Measurements from ENCODE around the gene KLF5.
A peak's percentile ranks its signal among the peaks of the same experiment; 100 is the strongest.
"Not testable (repeated sequence)": the region's sequence is repeated elsewhere in the genome, so short reads cannot be mapped to it uniquely, and the experiment has no call there.

Gene KLF5

GRCh38 chr13:73082895-73083294, 24.1 kb downstream of the KLF5 start:
- DNase-seq (ENCODE audit: low read depth in 2 of 2): no peak

GRCh38 chr13:73088332-73088935, 29.6 kb downstream of the KLF5 start:
- DNase-seq (ENCODE audit: low read depth in 2 of 2): no peak

DNA sequence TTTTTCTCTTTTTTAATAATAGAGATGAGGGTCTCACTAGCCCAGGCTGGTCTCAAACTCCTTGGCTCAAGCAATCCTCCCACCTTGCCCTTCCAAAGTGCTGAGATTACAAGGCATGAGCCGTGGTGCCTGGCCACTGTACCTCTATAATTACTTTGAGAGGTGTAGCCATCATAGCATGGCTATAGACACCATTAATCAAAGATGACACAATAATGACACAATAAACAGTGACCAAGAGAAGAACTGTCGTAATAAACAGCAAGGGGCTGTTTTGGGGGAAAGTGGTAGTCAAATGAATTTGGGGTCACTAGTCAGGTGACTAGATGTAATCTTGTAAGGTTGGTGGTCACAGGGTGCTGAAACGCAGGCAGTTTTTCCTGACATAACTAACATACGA, 30.4 kb downstream of the KLF5 start:
- DNase-seq (ENCODE audit: low read depth in 2 of 2): no peak

DNA sequence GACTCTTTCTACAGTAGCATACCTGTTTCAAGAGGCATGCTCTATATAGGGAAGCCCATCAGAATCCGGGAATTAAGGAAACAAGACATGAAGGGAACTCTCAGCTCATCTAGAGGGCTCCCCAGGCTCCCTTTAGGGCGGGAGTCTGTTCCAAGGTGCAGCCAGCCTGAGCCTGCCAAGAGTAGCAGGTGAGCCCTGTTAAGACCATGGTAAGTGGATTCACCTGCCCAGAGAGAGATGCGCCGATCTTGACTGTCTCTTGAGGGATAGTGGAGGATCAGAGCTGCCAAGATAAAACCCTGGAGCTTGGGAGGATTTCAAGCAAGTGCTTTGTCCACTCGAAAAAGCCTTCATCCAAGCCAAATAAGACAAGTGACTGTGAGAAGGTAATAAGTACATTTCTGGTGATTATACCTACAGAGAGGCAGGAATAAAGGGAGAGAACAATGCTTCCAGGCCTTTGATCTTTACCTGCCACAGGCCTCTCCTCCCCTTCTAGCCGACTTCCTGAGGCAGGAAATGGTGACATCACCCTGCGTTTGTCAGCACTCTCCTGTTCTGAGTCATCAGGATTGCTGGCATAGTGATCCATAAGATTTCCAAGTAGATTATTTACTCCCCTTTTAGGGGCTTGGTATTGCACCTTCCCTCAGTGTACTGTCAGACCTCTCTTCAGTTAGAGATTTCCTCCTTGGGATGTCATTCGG, 31.5 kb downstream of the KLF5 start:
- DNase-seq (ENCODE audit: low read depth in 2 of 2): peak; percentile 48 to 49

DNA sequence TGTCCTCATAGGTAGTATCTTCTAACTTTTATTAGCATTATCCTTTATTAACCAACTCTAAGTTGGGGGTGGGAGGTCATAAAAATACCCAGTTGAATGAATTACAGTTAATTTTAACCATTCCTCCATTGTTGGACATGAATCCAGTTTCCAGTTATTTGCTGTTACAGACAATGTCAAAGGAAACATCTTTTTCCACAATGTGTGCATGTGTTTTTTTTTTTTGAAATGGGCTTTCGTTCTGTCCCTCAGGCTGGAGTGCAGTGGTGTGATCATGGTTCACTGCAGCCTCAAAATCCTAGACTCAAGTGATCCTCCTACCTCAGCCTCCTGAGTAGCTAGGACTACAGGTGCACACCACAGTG, 32.0 kb downstream of the KLF5 start:
- DNase-seq (ENCODE audit: low read depth in 2 of 2): no peak

DNA sequence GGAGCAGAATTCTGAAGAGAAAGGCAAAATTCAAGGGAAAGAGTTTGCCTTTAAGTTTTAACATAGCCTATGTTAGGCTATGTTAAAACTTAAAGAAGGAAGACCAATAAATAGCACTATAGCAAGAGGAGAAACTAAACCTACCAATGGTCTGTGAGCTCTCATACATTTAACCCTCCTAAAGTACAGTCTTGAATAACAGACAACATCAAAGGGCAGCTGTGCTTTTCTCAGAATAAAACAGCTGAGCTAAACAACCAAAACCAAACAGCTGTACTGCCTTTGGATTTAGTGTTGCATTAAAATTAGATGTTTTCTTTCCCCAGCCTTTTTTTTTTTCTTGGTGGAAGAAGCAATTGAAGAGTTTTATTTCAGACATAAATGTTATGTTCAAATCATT, 34.0 kb downstream of the KLF5 start:
- no peak for DNase-seq (ENCODE audit: low read depth in 2 of 2)

- no peak for DNase-seq (ENCODE audit: low read depth in 2 of 2)
Measured at GRCh38 chr13:73096173-73096572, 37.4 kb downstream of the KLF5 start.

DNA sequence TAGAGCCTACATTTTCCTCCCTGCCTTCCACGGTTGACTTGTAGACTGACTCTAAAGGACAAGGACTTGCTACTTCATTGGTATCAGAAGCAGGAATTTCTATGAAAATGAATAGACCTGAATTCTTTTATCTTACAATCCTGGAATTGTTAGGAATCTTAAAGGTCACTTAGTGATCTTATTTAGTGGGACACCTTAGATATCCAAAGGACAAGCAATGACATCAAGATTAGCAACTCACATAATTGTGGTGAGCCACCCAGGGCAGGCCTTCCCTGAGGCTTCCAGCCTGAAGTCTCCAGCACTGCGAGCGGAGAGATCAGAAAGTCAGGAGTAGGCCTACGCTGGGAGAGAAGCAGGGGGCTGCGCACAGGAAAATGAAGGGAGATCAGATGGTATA, 37.8 kb downstream of the KLF5 start:
- DNase-seq (ENCODE audit: low read depth in 2 of 2): no peak

- DNase-seq (ENCODE audit: low read depth in 2 of 2): not testable (repeated sequence)
Measured at GRCh38 chr13:73100781-73101180, 42.0 kb downstream of the KLF5 start.

DNA sequence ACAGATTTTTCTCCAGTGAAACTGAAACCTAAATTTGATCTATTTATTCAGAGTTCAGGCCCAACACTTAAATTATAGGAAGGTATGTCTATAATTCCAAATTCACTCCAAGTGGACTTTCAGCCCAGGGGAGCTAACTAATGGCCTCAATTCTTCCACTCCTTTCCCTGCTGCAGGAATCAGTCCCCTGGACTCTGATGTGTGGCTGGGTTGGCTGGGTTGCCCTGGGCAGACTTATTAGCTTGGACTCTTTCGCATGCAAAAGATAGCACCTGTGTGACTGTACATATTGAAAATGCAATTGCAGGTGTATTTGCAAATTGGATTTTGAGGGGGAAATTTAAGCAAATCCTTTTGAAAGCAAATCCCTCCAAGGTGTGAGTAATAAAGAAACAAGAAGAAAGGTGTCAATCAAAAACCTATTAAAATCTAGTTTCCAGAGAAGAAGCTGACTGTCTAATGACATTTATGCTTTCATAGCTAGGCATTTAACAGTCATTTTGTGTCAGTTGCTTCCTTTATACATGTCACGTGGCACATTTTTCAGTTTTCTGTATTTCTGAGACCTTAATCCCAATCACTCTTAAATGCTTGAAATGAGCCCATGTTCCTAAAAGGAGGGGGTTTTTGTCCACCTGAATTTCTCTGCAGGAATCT, 42.7 kb downstream of the KLF5 start:
- no peak for DNase-seq (ENCODE audit: low read depth in 2 of 2)

DNA sequence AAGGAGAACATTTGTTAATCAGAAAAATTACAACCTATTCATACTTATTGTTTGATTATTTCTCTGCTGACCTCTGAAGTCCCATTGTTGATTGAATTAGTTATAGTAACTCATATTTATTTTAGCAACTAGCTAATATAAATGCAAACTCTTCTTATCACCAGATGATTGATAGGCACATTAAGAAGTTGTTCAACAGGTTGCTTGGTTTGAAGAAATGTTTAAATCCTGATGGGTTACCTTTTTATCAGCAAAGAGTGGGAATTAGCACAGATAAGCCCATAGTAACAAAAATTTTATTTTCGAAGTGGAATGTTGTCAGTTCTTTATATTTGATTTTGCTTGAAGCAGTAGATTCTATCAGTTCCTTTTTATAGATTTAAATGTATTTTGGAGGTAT, 44.4 kb downstream of the KLF5 start:
- DNase-seq (ENCODE audit: low read depth in 2 of 2): no peak

DNA sequence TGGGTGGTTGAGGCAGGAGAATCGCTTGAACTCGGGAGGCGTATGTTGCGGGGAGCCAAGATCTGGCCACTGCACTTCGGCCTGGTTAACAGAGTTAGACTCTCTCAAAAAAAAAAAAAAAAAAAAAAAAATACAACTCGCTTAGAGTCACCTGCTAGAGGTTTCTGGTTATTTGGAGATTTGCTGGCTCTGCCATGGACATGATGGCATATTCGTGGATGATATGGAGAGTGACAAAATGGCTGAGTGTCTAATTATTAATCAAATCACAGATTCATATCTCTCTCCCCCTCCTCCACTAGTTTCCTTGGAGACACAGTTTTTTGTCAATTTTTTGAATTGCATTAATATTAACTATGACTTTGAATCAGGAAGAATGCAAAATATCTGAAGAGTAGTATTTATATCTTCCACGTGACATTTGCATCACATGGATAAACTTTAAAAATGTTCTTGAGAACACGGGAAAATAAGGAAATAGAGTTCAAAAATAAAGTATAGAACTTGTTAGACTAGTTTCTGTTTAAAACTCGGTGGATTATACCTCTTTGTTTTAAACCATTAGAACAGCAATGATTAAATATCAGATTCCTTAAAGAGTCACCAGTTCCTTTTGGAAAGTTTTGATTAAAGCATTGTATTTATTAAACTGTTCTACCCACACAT, 47.8 kb downstream of the KLF5 start:
- no peak for DNase-seq (ENCODE audit: low read depth in 2 of 2)

- no peak for DNase-seq (ENCODE audit: low read depth in 2 of 2)
Measured at GRCh38 chr13:73107481-73107880, 48.7 kb downstream of the KLF5 start.

DNA sequence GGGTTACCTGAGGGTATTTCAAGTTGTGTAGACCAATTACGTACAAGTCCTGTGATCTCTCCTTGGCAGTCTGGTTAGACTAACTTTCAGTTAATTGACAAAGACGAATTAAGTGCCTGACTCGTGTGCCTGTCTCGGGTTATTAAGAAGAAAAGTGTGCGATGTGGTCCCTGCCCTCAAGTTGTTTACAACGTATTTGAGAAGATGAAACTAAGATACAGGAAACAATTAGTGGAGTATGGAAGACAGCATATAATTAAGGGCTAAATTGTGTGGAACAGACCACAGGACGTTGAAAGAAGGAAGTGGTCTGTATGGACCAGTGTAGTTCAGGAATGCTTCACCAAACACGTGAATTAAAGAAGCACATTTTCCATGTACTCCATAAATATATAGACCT, 49.2 kb downstream of the KLF5 start:
- no peak for DNase-seq (ENCODE audit: low read depth in 2 of 2)

DNA sequence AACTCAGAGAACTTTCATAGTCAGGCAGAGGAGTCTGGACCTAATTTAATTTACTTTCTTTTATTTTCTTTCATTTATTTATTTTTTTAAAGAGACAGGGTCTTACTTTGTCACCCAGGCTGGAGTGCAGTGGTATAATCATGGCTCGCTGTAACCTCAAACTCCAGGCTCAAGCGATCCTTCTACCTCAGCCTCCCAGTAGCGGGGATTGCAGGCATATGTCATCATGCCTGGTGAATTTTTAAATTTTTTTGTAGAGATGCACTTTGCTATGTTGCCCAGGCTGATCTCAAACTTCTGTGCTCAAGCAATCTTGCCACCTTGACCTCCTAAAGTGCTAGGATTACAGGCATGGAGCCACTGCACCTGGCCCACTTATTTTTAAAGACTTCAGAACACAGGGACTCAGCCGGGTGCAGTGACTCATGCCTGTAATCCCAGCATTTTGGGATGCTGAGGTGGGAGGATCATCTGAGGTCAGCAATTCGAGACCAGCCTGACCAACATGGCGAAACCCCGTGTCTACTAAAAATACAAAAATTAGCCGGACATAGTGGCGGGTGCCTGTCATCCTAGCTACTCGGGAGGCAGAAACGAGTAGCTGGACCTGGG, 50.6 kb downstream of the KLF5 start:
- DNase-seq (ENCODE audit: low read depth in 2 of 2): no peak

- no peak for DNase-seq (ENCODE audit: low read depth in 2 of 2)
Measured at GRCh38 chr13:73109969-73110368, 51.2 kb downstream of the KLF5 start.

DNA sequence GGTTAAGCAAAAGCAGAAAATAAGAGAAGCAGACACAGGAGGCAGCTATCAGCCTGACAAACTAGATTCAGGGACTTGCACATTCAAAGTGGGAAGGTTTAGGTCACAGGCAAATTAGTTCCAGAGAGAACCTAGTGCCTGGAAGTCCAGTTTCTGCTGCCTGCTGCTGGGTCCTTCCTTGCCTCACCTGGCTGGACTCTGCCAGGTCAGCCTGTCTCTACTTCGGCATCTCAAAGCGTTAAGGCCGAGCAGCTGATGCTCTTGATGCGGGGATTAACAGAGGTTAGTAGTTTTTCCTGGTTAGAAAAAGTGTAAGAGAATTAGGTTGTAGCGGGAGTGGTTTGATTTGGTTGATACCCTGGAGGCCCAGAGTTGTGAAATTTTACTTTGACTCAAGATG, 52.0 kb downstream of the KLF5 start:
- DNase-seq (ENCODE audit: low read depth in 2 of 2): no peak

- DNase-seq (ENCODE audit: low read depth in 2 of 2): no peak
Measured at GRCh38 chr13:73111331-73111730, 52.5 kb downstream of the KLF5 start.

- no peak for DNase-seq (ENCODE audit: low read depth in 2 of 2)
Measured at GRCh38 chr13:73119612-73120011, 60.8 kb downstream of the KLF5 start.

Measured in fibroblast of skin of left quadriceps (primary cell).